ENCODE data around the gene FOXP1.

GRCh38 chr3:71355037-71355436 is 228.5 kb downstream of the FOXP1 start:
- TF ChIP-seq, protein P1, sequence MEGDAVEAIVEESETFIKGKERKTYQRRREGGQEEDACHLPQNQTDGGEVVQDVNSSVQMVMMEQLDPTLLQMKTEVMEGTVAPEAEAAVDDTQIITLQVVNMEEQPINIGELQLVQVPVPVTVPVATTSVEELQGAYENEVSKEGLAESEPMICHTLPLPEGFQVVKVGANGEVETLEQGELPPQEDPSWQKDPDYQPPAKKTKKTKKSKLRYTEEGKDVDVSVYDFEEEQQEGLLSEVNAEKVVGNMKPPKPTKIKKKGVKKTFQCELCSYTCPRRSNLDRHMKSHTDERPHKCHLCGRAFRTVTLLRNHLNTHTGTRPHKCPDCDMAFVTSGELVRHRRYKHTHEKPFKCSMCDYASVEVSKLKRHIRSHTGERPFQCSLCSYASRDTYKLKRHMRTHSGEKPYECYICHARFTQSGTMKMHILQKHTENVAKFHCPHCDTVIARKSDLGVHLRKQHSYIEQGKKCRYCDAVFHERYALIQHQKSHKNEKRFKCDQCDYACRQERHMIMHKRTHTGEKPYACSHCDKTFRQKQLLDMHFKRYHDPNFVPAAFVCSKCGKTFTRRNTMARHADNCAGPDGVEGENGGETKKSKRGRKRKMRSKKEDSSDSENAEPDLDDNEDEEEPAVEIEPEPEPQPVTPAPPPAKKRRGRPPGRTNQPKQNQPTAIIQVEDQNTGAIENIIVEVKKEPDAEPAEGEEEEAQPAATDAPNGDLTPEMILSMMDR (IDR thresholded peaks at IDR 0.05; ENCODE audit: poor library complexity, severe bottlenecking), result no peak
- TF ChIP-seq, protein P2, sequence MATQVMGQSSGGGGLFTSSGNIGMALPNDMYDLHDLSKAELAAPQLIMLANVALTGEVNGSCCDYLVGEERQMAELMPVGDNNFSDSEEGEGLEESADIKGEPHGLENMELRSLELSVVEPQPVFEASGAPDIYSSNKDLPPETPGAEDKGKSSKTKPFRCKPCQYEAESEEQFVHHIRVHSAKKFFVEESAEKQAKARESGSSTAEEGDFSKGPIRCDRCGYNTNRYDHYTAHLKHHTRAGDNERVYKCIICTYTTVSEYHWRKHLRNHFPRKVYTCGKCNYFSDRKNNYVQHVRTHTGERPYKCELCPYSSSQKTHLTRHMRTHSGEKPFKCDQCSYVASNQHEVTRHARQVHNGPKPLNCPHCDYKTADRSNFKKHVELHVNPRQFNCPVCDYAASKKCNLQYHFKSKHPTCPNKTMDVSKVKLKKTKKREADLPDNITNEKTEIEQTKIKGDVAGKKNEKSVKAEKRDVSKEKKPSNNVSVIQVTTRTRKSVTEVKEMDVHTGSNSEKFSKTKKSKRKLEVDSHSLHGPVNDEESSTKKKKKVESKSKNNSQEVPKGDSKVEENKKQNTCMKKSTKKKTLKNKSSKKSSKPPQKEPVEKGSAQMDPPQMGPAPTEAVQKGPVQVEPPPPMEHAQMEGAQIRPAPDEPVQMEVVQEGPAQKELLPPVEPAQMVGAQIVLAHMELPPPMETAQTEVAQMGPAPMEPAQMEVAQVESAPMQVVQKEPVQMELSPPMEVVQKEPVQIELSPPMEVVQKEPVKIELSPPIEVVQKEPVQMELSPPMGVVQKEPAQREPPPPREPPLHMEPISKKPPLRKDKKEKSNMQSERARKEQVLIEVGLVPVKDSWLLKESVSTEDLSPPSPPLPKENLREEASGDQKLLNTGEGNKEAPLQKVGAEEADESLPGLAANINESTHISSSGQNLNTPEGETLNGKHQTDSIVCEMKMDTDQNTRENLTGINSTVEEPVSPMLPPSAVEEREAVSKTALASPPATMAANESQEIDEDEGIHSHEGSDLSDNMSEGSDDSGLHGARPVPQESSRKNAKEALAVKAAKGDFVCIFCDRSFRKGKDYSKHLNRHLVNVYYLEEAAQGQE (IDR thresholded peaks at IDR 0.05; ENCODE audit: borderline replicate concordance), result no peak
- no peak for TF ChIP-seq EZH2 (IDR thresholded peaks at IDR 0.05; ENCODE audit: borderline replicate concordance, insufficient read depth, low read length, poor library complexity, severe bottlenecking)
- TF ChIP-seq EP300 (conservative IDR thresholded peaks at IDR 0.05; ENCODE audit: poor library complexity, severe bottlenecking), result no peak
- no peak for TF ChIP-seq SMC3 (conservative IDR thresholded peaks at IDR 0.05; ENCODE audit: poor library complexity)
- TF ChIP-seq TAF1 (IDR thresholded peaks at IDR 0.05; ENCODE audit: low read depth), result no peak
